Upper lobe of right lung (tissue), 1 donor: ENCODE results near the gene CELSR1. TPM values are rescaled to one million over a fixed set of nuclear protein-coding genes. Genes with fewer than 3 reads are reported as not detected.

Source experiments
- ATAC-seq: fragments of 200-7000 bp; cut with Tn5 transposase; one replicate; pipeline ENCODE4 v1.9.1; 2020; ENCODE audit warnings: mild to moderate bottlenecking, moderate library complexity
- DNase-seq: peaks from one replicate; pipeline ENCODE4 v3.0.0-alpha.2; 2020
- H3K27ac ChIP-seq: fragments of 200-600 bp; one replicate; pipeline ENCODE4 v1.8.0; 2022
- H3K27me3 ChIP-seq: fragments of 200-600 bp; one replicate; pipeline ENCODE4 v1.8.0; 2022; ENCODE audit warnings: mild to moderate bottlenecking
- H3K36me3 ChIP-seq: fragments of 200-600 bp; one replicate; pipeline ENCODE4 v1.8.0; 2022
- H3K4me1 ChIP-seq: fragments of 200-600 bp; one replicate; pipeline ENCODE4 v1.8.0; 2022
- H3K4me3 ChIP-seq: fragments of 200-600 bp; one replicate; pipeline ENCODE4 v1.8.0; 2022; ENCODE audit warnings: mild to moderate bottlenecking
- H3K9me3 ChIP-seq: fragments of 200-600 bp; one replicate; pipeline ENCODE4 v1.8.0; 2022
- CTCF ChIP-seq: fragments of 200-600 bp; IDR thresholded peaks from one replicate; pipeline ENCODE4 v1.8.0; 2022; ENCODE audit warnings: antibody characterized with exemption
- intact Hi-C: fragments of 100-400 bp; cut with DNase I; formaldehyde crosslinking; loops from one replicate; pipeline ENCODE4 v1.11.0; 2022
- total RNA-seq: library from RNA; stranded (reverse); fragmentation: NEBNext Ultra II Directional; extraction: Animal tissue kit (Norgen Biotek cat#: 25700); gene quantifications from one replicate; pipeline ENCODE4 v1.2.1, GENCODE V29; 2021
- donor health status: DM: no; HTN: yes; CAD: no; lungs with severe emphysema.

The CELSR1 gene
- total RNA-seq, 1 donor from 2014 or later = 53.5 TPM

- Histone ChIP-seq H3K9me3 (no peaks in the 10 kb centered on the region), H3K27ac (no peak overlapping the region), H3K27me3 (no peaks in the 10 kb centered on the region), H3K4me3 (no peak overlapping the region), H3K36me3 (no peaks in the 10 kb centered on the region), H3K4me1 (peaks cover 14% of the 10 kb centered on the region)
- TF ChIP-seq CTCF = no peak
- ATAC-seq (peak; percentile 6), DNase-seq (peak; percentile 61)
- intact Hi-C loops = no loop called here
Measured at GRCh38 chr22:46464701-46465344, 72.6 kb downstream of the CELSR1 start.

- Histone ChIP-seq H3K36me3 (no peaks in the 10 kb centered on the region), H3K27me3 (no peaks in the 10 kb centered on the region), H3K4me1 (peaks cover 14% of the 10 kb centered on the region), H3K27ac (no peak overlapping the region), H3K9me3 (no peaks in the 10 kb centered on the region), H3K4me3 (no peak overlapping the region)
- ATAC-seq (no peak), DNase-seq (no peak)
- intact Hi-C loops = no loop called here
- no peak for TF ChIP-seq CTCF
Measured at GRCh38 chr22:46464296-46464695, 73.1 kb downstream of the CELSR1 start.

DNA sequence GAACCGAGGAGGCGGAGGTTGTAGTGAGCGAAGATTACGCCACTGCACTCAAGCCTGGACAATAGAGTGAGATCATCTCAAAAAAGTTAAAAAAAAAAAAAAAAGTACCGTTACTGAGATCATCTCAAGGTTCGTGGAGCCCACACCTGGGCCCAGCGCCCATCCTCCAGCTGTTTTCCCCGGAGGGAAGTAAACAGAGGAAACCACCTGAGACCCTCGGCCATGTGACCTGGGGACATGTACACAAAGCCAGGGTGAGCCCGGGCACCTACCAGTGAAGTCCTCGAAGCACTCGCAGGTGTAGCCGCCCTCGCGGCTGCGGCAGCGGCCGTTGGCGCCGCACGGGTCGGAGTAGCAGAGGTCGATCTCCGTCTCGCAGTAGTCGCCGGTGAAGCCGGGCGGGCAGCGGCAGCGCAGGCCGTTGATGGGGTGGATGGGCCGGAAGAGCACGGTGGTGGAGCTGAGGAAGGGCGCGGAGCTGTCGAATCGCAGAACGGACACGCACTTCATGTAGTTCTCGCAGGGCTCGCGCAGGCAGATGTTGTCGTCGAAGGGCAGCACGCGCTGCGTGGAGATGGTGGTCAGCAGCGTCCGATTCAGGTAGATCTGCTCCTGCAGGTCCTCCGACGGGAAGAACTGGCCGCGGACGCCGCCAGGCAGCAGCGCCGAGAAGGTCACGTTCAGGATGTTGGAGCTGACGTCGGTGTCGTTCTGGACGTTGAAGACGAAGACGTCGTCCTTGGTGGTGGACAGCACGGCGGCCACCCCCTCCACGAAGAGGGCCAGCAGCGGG, 73.8 kb downstream of the CELSR1 start:
- H3K4me1 ChIP-seq = peaks cover 14% of the 10 kb centered on the region
- ATAC-seq = no peak
- no peaks in the 10 kb centered on the region for H3K9me3 ChIP-seq
- peak; percentile 64 for DNase-seq
- H3K36me3 ChIP-seq = no peaks in the 10 kb centered on the region
- TF ChIP-seq CTCF = no peak
- H3K4me3 ChIP-seq = no peak overlapping the region
- intact Hi-C loops = no loop called here
- H3K27ac ChIP-seq = no peak overlapping the region
- H3K27me3 ChIP-seq = no peaks in the 10 kb centered on the region

- no peak overlapping the region for H3K27ac ChIP-seq
- no peak overlapping the region for H3K4me3 ChIP-seq
- DNase-seq (no peak), ATAC-seq (no peak)
- H3K4me1 ChIP-seq = peaks cover 14% of the 10 kb centered on the region
- no peak for TF ChIP-seq CTCF
- H3K27me3 ChIP-seq = no peaks in the 10 kb centered on the region
- intact Hi-C loops = no loop called here
- H3K36me3 ChIP-seq = no peaks in the 10 kb centered on the region
- no peaks in the 10 kb centered on the region for H3K9me3 ChIP-seq
Measured at GRCh38 chr22:46462726-46463371, 74.6 kb downstream of the CELSR1 start.

- Histone ChIP-seq H3K27me3 (no peaks in the 10 kb centered on the region), H3K4me1 (peaks cover 11% of the 10 kb centered on the region), H3K36me3 (no peaks in the 10 kb centered on the region), H3K27ac (no peak overlapping the region), H3K4me3 (no peak overlapping the region), H3K9me3 (no peaks in the 10 kb centered on the region)
- DNase-seq = peak; percentile 48
- ATAC-seq = no peak
- TF ChIP-seq CTCF = no peak
- intact Hi-C loops = no loop called here
Measured at GRCh38 chr22:46461566-46462180, 75.7 kb downstream of the CELSR1 start.
